IPS DF 19.7 (cell line): Measurements from ENCODE around the gene MYOG.

Experiments
- DNase-seq: peaks from one replicate; pipeline ENCODE4 v3.0.0-alpha.2; 2013; ENCODE audit warnings: low read depth, low spot score

The MYOG gene

DNA sequence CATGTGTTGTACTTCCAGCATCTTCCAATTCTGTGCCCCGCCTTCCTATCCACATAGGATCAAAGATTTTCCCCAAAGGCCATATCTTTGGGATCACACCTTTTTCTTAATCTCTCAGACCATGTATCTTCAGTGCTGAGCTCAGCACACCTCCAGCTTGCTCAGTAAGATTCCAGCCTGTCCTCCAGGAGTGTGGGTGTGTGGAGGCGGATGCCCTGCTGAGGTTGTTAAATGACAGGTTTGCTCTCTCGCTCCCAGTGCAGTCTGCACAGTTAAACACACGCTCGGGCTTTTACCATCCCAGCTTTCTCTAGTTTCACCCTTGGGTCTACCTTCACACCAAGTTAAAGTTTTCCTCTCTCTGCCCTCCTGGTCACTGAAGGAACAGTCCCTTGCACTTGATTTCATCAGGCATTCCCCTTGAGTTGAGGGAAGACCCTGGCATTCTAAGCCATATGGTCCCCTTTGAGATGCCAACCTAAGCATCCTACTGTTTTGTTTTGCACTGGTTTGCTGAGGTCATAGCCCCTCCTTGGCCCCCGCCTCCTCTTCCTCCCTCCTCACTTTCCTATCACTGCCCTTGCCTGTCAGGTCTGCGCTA lies 13.7 kb downstream of the MYOG start:
- DNase-seq: no peak

DNA sequence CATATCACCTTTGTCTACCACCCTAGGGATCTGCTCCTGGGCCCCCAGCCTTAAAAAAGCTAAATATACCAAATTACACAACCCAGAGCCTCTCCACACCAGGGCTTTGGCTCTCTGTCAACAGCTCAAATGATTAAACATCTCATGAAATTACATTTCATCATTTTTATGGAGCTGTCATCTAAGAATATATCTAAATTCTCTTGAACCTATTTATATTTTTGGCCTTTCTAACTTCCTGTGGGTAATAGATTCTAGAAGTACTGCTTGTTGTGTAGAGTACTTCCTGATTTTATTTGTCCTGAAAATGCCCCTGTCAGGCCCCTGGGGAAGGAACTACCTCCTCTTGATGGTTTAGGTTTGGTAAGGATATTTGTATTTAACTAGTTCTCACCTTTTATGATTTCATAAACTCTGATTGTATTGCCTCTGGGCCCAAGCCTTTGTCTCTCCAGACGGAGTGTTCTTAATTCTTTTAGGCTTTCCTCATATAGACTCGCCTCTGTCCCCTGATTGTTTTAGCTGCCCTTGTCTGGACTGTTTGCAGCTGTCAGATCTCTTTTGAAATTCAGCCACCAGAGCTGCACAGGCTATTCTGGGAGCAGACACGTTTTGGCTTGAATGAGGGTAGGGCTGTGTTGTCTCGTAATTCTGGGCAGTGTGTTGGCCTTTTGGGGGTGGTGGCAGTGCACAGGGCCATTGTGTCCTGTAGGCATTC lies 16.6 kb downstream of the MYOG start:
- no peak for DNase-seq

DNA sequence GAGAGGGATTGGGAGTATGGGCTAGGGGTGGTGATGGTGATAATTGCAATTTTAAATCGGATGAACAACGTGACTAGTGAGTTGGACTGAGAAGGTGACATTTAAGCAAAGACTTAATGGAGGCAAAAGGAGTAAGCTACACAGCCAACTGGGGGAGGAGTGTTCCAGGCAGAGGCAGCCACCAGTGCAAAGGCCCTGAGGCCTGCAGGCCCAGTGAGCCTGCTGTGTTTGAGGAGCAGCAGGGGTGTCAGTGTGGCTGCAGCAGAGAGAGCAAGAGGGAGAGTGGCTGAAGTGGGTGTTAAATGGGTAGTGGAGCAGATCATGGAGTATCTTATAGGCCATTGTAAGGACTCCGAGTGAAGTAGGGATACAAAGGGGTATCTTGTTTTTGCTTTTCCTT lies 18.8 kb downstream of the MYOG start:
- DNase-seq: no peak

DNA sequence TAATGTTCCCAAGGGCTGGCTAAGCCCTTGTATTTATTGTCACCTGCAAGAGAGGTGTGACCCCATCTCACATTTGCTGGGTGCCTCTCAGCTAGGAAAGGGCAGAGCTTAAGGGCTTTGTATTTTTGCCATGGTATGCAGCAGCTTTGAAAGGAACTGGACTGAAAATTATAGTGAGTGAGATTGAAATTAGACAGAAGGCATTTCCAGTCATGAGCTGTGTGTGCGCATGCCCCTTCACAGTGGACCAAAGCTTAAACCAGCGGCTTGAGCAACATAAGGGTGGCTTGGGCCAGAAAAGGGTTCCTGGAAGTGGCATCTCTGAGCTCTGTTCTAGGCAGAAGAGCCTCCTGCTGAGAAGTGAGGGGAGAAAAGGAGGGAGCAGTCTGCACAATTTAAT lies 19.8 kb downstream of the MYOG start:
- no peak for DNase-seq

DNA sequence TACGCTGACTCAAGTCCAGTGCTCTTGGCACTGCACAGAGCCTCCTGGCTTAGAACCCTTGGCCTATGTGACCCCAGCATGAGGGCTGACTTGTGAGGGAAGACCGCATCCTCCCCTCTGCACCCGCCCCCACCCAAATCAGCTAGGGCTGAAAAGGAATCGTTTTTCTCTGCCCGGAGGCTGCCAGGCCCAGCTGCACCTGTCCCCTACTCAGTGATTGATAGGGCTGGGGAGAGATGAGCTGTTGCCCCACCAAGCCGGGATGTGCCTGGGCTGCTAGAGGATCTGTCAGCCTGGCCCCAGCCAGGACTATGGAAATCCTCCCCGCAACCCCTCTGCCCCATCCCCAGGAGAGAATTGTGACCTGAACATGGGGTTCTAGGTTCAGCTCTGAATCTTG lies 20.6 kb downstream of the MYOG start:
- DNase-seq: no peak

DNA sequence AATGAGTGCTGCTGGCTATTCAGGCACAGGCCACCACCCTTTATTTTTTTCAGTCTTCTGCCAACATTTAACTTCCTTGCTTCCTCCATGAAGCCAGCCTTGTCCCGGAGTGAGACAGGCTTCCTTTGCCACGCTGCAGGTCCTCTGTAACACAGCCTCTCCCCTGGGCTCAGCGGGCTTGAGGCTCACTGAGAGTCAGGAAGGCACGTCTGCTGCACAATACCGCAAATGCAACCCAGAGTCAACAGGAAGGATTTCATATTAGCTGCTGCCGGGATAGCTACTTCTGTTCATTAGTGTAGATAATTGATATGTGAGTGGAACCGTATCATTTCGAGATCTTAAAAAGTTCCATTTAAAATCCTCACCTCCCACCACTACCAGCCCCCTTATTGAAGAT lies 22.5 kb downstream of the MYOG start:
- no peak for DNase-seq

DNA sequence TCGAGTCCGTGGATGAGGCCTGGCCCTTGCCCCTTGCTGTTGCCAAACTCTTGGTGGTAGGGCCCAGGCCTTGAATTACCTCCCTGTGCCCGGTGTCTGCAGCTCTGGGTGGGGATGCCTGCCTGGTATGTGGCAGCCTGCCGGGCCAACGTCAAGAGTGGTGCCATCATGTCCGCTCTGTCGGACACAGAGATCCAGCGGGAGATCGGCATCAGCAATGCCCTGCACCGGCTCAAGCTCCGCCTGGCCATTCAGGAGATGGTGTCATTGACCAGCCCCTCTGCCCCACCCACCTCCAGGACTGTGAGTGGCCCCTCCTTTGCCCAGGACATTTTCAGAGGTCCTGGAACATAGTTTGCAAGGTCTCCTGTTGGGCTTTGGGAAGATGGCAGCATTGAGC lies 25.7 kb downstream of the MYOG start:
- no peak for DNase-seq

DNA sequence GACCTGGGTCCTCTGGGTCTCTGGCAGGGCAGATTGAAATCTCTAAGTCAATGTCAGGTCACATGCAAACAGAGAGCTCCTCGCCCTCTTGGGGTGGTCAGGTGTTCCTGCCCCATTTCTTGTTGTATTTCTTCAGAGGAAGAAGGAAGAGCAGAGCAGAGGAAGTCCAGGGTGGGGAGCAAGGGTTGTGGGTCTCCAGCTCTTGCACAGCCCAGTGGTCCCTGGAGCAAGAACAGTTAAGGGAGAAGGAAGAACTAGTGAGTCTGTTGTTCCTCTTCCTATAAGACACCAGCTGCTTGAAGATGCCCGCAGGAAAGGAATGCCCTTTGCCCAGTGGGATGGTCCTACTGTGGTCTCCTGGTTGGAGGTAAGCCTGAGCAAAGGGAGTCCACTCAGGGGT lies 26.3 kb downstream of the MYOG start:
- no peak for DNase-seq

DNA sequence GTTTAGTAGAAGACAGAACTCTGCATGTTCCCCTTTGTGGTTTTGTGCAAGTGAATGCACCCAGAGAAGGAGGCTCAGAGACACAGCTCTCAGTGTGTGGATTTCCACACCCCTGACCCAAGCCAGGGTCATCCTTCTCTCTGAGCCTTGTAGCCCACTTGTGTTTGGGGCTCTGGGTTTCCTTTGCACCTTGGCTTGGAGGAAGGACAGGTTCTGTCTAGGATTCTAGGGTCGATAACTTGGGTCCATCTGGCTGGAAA lies 27.2 kb downstream of the MYOG start:
- DNase-seq: no peak

DNA sequence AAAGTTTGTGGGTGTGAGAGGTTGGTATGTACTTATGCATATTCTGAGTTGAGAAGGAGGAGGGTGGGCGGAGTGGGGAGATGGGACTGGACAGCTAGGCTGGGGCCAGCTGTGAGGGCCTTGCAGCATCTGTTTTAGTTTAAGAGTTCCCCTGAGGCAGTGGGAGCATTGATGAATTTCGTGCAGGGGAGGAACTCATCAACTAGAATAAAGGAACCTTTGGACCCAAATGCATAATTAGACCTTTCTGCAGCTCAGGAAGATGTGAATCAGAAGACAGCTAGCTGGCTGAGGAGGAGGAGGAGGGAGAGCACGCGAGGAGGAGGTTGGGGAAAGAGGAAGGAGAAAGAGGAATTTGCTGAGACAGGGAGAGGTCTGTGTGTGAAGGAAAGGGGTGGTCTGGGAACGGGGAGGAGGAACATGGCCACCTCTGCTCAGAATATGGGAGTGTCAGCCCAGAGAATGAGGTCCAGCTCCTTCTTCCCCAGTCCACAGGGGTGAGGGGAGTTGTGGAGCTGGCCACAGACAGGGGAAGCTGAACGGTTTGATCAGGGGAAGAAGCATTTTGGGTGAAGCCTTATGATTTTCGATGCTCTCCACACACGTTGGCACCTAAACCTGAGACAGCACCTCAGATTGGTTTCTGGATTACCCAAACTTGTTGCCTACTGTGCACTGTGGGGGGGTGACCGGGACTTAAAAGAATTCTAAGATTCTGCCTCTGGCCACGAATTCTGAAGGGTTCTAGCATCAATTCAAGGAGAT lies 27.7 kb downstream of the MYOG start:
- no peak for DNase-seq

DNA sequence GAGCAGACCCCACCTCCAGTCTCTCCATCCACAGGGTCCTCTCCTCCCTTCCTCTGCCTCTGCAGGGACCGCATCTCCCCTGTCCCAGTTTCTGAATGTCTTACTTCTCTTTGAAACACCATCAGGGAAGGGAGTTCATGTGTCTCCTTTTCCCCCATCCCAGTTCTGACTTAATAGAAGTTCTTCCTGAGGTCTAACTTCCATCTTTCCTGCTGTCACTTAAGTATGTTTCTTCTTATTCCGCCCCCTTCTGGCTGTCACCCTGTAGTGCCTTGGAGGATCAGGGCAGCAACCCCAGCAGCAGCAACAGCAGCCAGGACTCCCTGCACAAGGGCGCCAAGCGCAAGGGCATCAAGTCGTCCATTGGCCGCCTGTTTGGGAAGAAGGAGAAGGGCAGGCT lies 29.3 kb downstream of the MYOG start:
- no peak for DNase-seq

DNA sequence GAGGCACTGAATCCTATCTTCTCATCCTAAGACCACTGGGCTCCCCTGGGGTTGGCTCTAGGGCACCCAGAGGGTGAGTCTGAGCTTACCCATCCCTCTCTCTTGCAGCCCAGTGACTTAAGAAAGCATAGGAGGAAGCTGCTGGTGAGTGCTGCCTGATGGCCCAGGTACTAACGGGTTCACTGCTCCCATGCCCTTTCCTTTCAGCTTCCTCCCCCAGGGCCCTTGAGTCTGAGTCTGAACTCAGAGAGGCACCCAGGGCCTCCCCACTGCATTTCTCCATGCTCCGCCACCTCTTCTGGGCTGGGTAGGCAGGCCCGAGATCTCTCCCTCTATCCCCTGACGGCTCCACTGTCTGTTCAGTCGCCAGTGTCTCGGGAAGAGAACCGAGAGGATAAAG lies 29.8 kb downstream of the MYOG start:
- no peak for DNase-seq

DNA sequence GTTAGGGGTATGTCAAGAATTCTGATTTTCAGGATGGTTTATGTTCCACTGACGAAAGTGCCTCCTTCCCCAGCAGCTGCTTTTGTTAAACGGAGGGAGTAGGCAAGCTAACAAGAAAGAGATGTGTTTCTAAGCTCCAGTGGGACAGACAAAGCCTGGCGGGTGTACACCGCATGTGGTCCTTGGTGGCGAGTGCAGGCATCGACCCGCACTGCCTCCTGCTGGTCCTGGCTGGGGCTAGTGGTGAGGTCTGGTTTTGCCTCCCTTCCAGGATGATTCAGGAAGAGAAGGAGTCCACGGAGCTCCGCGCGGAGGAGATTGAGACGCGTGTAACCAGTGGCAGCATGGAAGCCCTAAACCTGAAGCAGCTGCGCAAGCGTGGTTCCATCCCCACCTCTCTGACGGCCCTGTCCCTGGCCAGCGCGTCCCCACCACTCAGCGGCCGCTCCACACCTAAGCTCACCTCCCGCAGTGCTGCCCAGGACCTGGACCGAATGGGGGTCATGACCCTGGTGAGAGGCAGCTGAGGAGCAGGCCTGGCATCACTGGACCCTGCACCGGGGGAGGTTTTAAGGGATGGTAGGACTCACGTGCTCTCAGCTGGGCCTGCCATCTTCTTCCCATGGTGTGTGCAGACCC lies 30.5 kb downstream of the MYOG start:
- no peak for DNase-seq

DNA sequence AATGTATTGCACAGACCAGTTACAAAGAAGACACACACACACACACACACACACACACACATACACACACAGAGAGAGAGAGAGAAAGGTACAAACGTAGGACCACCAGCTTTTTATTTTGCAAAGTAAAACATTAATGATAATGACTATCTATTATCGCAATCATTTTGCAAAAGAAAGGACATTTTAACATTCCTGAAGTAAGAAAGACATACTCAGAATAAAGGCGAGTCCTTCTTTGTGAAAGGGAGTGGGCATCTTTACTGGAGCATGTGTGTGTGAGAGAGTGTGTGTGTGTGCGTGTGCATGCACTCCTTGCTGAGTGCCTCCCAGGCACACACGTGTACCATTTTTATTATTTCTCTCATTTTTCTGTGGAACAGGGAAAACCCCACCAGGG lies 31.2 kb downstream of the MYOG start:
- no peak for DNase-seq

DNA sequence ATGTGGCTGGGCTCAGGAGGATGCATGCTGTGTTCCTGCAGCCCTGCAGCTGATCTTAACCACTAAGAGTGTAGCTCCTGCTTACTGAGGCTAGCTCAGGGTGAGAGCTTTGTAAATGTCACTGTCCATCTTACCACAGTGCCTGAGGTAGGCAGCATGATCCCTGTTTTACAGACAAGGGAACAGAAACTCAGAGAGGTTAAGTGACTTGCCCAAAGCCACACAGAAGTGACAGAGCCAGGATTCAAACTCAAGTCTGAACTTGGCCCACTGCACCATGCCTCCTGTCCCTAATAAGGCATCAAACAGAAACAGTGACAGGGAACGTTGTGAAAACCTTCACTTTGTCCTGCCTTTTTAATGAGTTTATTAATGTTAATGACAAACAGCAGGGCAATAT lies 31.6 kb downstream of the MYOG start:
- DNase-seq: no peak

DNA sequence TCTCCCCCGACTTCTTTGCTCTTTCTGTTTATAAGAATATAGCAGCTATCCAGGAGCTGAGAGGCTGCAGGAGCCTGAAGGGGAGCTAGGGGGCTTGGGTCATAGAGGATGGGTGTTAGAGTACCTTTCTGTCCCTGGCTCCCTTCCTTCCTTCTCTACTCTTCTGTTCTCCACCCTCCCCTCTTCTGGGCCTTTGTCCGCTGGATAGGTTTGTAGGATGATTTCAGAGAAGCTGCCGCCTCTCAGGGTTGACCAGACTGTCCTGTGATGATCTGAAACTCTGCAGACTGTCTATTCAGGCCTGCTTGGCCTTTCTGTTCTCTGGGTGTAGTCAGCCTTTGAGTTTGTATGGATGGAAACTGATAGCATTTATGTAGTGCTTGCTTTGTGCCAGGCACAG lies 33.2 kb downstream of the MYOG start:
- DNase-seq: no peak

DNA sequence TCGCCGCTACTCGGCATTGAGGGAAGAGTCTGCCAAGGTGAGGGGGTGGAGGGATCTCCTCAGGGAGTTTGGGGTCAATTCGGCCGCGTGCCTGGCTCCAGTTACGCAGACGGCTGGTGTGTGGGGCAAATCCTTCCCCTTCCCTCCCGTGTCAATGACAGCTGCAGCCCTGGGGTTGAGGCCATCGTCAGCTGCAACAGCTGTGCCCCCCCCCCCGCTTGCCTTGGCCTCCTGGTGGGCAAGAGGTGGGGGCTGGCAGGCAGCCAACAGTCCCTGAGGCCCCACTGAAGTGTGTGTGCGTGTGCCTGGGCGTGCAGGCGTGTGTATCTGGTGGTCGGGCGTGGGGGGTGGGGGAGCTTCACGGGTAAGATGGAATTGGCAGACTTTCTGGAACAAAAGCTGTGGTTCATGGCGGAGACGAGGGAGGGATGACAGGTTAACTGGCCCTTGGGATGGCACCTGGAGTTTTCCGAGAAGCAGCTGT lies 33.9 kb downstream of the MYOG start:
- no peak for DNase-seq

DNA sequence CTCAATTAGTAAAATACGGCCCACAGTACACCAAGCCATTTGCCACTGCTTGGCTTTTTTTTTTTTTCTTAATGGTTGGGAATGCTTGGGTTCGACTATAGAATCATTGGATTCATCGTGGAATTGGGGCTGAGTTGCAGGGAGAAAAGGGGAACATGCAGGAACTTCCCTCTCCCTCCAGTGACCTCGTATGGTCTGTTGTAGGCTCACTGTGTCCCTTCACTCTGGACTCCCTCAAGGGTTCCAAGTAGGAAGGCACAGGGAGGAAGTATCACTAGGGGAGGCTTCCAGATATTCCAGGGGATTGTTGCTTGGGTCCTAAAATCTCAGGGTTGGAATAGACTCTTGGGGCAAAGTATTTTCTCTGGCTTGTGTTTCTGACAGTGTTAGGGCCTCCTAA lies 35.0 kb downstream of the MYOG start:
- DNase-seq: no peak

DNA sequence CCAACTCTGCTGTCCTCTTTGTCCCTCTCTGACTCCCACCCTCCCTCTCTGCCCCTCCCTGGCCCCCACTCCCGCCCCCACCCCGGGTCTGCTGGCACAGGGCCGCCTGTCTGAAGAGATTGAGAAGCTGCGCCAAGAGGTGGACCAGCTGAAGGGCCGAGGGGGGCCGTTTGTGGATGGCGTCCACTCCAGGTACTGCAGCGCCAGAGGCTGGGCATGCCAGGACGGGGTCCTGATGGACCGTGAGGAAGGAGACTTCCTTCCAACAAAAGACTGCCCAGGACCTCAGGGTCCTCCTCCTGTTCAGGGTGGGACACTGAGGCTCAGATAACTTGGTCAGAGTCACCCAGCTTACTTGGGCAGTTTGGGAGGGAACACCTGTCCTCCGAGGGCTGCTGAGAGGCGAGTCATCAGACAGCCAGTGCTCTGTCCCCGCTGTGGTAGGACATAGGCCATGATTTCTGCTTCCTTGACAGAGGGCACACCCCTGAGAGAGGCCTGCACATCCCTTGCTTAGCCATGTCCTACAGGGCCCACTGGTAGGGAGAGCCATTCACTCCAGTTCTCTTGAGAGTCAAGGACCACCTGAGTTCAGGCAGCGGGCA lies 36.1 kb downstream of the MYOG start:
- DNase-seq: no peak

DNA sequence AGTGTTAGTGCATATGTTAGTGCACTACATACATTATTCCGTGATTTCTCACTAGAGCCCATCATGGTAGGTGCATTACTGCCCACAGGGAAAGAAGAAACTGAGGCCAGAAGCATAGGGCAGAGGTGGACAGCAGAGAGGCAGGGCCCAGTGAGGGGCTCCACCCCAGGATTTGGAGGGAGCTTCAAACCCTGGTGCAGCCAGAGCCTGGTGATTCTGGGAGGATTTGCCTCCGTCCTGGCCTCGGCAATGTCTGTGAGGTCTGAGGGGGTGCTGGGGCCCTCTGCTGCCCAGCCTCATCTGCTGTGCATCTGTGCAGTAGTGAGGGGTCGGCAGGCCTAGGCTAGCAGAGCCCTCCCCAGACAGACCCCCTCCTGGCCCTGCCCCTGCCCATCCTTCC lies 36.7 kb downstream of the MYOG start:
- no peak for DNase-seq

DNA sequence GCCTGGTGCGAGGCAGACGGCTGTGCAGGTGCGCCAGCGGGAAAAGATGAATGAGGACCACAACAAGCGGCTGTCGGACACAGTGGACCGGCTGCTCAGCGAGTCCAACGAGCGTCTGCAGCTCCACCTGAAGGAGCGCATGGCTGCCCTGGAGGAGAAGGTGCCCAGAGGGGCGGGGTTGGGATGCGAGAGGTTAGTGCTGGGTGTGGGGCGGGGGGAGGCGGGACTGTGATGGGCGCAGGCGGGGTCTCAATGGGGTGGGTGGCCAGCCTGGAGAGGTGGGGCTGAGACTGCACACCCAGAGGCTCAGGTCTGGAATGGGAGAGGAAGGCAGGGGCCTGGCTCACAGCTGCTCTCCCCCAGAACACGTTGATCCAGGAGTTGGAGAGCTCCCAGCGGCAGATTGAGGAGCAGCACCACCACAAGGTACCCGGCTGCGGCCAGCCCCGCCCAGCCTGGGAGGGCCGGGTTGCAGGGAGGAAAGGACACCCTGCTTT lies 37.2 kb downstream of the MYOG start:
- DNase-seq: no peak

DNA sequence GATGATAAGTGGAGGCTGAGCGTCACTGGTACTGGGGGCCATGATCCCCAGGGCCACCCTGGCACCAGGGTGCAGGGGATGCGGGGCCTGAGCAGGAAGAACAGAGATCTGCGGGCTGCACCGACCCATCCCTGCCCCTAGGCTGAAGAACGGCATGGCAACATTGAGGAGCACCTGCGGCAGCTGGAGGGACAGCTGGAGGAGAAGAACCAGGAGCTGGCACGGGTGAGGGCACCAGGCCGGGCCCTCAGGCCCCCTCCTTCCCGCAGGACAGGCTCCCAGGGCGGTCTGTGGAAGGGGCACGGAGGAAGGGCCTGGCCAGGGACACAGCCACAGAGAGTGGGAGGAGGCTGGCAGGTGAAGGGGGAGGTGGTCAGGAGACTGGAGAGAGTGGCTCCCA lies 37.7 kb downstream of the MYOG start:
- no peak for DNase-seq
